EH (cell line): ENCODE results near the gene TRAPPC6A.

Experiments used
- DNase-seq: peaks from one replicate; pipeline ENCODE4 v3.0.0-alpha.2; 2015; ENCODE audit warnings: low read depth

Gene TRAPPC6A, protein sequence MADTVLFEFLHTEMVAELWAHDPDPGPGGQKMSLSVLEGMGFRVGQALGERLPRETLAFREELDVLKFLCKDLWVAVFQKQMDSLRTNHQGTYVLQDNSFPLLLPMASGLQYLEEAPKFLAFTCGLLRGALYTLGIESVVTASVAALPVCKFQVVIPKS

GRCh38 chr19:45177817-45178261 lies at the start of gene TRAPPC6A:
Gene TRAPPC6A (minus strand): TSS chr19:45178237. CDS start chr19:45178218, 19 bp downstream.
- DNase-seq: peak; percentile 65

GRCh38 chr19:45224645-45225044 lies 46.6 kb upstream of the TRAPPC6A start:
- DNase-seq: no peak

GRCh38 chr19:45223879-45224278 lies 45.8 kb upstream of the TRAPPC6A start:
- DNase-seq: no peak

DNA sequence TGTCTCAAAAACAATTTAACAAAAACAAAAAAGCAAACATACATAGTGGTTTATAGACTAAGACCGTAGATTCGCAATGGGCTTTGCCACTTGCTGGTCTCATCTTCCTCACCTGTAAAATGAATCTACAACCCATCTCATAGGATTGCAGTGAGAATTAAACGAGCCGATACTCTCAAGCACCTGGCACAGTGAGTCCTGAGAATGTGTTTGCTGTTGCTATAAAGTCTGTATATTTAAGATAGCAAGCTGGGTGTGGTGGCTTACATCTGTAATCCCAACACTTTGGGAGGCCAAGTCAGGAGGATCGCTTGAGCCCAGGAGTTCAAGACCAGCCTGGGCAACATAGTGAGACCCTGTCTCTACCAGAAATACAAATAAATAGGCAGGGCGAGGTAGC lies 44.7 kb upstream of the TRAPPC6A start:
- DNase-seq: no peak

- peak; percentile 16 for DNase-seq
Measured at GRCh38 chr19:45218911-45219743, 41.1 kb upstream of the TRAPPC6A start.

DNA sequence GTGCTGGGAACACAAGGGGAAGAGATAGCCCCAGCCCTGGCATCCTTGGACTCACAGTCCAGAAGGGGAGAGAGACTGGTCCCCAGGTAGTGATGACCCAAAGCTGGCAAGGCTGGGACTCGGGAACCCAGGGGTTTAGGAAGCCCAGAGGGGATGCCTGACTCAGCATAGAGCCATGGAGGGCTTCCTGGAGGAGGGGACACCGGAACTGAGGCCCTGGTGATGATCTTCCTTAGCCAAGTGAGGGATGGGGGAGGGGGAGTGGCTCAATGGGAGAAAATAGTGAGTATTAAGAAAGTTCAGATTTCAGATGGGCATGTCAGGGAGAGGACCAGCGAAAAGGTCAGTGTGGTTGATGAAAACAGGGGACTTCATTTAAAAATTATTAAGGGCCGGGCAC lies 40.4 kb upstream of the TRAPPC6A start:
- DNase-seq: no peak

DNA sequence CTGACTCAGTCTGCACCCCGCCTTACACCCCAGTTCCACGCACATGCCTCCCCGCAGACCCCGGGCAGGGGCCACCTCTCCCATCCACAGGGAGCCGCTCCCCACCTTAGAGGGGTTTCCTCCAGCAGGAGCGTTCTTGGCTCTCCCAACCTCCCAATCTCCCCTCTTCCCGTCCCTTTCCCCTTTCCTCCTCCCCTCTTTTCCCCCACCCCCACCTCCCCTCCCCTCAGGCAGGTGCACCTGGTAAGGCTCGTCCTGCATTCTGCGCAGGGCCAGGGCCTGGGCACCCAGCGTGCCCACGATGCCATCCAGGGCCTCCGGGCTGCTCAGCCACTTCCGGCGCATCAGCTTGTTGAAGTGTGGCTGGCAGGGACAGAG lies 39.9 kb upstream of the TRAPPC6A start:
- no peak for DNase-seq

- no peak for DNase-seq
Measured at GRCh38 chr19:45217193-45217956, 39.3 kb upstream of the TRAPPC6A start.

- DNase-seq: peak; percentile 67
Measured at GRCh38 chr19:45216667-45217066, 38.6 kb upstream of the TRAPPC6A start.

GRCh38 chr19:45215391-45216191 lies 37.6 kb upstream of the TRAPPC6A start:
- no peak for DNase-seq

- no peak for DNase-seq
Measured at GRCh38 chr19:45213031-45213430, 35.0 kb upstream of the TRAPPC6A start.

GRCh38 chr19:45211751-45212381 lies 33.8 kb upstream of the TRAPPC6A start:
- DNase-seq: no peak

DNA sequence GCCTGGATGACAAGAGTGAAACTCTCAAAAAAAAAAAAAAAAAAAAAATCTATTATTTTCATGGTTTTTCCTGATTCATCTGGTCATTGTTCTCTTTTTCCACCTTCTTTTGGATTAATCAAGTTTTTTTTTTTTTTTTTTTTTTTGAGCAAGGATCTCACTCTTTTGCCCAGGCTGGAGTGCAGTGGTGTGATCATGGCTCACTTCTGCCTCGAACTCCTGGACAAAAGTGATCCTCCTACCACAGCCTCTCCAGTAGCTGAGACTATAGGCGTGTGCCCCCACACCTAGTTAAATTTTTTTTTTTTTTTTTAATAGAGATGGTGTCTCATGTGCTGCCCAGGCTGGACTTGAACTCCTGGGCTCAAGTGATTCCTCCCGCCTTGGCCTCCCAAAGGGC lies 28.3 kb upstream of the TRAPPC6A start:
- DNase-seq: no peak

DNA sequence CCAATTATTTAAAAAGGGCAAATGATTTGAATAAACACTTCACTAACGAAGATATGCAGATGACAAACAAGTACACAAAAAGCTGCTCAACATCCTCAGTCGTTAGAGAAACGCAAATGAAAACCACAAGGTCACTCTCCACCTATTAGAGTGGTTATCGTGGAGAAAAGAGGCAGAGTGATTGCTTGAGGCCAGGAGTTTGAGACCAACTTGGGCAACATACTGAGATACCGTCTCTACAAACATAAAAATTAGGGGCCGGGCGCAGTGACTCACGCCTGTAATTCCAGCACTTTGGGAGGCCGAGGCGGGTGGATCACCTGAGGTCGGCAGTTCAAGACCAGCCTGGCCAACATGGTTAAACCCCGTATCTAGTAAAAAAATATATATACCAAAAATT lies 27.8 kb upstream of the TRAPPC6A start:
- no peak for DNase-seq

DNA sequence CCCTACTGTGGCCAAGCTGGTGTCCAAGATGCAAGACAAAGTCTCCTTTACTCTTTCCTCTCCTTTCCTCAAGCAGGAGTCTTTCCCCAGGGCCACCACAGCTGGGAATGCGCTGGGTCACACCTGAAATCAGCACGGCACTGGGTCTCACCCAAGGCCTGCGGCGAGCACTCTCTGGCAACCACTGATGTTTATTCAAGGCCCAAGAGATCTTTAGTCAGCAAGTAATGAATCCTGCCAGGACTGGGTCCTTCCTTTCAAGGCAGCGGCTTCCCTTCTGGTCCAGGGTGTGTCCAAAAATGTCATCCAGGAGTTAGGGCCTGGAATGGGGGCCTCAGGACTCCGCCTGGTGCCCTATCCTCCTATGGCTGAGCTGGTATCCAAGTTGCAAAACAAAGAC lies 24.6 kb upstream of the TRAPPC6A start:
- DNase-seq: no peak

- peak; percentile 63 for DNase-seq
Measured at GRCh38 chr19:45200568-45200967, 22.5 kb upstream of the TRAPPC6A start.

DNA sequence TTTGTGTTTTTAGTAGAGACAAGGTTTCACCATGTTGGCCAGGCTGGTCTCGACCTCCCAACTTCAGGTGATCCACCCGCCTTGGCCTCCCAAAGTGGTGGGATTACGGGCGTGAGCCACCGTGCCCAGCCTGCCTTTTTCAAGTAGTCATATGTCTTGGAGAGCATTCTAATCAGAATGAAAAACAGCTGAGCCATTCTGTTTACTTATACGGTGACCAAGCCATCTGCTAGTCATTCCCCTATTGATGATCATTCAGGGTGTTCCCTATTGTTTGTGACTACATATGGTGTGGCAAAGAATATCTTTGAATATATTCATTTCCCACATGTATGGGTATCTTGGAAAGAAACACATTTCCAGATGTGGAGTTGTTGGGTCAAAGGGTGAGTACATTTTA lies 17.7 kb upstream of the TRAPPC6A start:
- peak; percentile 54 for DNase-seq

- no peak for DNase-seq
Measured at GRCh38 chr19:45191375-45191774, 13.3 kb upstream of the TRAPPC6A start.

DNA sequence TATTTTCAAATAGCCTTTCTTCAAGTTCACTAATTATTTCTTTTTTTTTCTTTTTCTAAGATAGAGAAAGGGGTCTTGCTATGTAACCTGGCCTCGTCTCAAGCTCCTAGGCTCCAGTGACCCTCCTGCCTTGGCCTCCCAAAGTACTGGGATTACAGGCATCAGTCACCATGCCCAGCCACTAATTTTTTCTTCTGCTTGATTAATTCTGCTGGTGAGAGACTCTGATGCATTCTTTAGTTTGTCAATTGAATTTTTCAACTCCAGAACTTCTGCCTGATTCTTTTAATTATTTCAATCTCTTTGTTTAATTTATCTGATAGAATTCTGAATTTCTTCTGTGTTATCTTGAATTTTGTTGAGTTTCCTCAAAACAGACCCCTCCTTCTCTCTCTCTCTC lies 11.9 kb upstream of the TRAPPC6A start:
- no peak for DNase-seq

DNA sequence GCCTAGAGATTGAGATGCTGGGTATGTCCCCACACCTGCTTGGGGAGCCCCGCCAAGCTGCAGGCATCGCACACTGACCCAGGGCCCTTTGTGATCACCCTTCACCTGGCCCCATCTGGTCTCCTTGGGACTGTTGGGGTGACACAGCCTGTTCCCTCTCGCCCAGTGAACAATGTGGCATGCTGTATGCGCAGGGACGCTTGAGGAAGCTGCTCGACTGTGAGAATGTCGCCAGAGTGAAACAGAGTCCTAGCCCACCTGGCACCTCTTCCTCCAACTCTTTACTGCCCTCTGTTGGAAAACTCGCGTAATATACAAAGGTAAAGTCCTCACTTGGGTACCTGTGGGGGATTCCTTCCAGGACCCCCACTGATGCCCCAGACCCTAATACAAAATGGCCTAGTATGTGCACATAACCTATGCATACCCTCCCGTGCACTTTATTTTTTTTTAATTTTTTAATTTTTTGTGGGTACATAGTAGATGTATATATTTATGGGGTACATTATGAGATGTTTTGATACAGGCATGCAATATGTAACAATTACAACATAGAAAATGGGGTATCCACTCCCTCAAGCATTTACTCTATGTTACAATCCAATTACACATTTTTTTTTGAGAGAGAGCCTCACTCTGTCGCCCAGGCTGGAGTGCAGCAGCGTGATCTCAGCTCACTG lies 9.5 kb upstream of the TRAPPC6A start:
- DNase-seq: no peak
